ENCODE data around the gene CCHCR1.

The CCHCR1 gene

GRCh38 chr6:31092769-31093505 lies 64.7 kb downstream of the CCHCR1 start:
- H3K27me3 Mint-ChIP-seq = no peaks in the 10 kb centered on the region
- peaks cover 41% of the 10 kb centered on the region for H3K4me1 Mint-ChIP-seq (ENCODE audit: low read depth)
- H3K9me3 Mint-ChIP-seq (ENCODE audit: low read depth) = no peaks in the 10 kb centered on the region
- no peak overlapping the region for H3K4me3 Mint-ChIP-seq
- H3K27ac Mint-ChIP-seq = no peak overlapping the region
- H3K36me3 Mint-ChIP-seq = no peaks in the 10 kb centered on the region

Data from activated naive CD8-positive, alpha-beta T cell (primary cell).